Adrenal gland (tissue), 5 donors: ENCODE results near the gene KIF6.

Experiments
- CTCF ChIP-seq, 6 experiments: fragments of 450-650 bp in 4 of 6; fragments of 200-600 bp in 2 of 6; sonication (generic) in 1 of 6; IDR thresholded peaks; 1 replicate in 5 of 6; 2 replicates in 1 of 6; pipeline versions ENCODE4 v1.5.1 to v1.8.0; 2016 to 2021; ENCODE audit warnings: antibody characterized with exemption in 6 of 6, mild to moderate bottlenecking in 2 of 6, moderate library complexity in 1 of 6
- POLR2A ChIP-seq, 2 donors: fragments of 450-650 bp; IDR thresholded peaks; one replicate each; pipeline ENCODE4 v1.6.1; 2017; ENCODE audit warnings: antibody characterized with exemption in 2 of 2, mild to moderate bottlenecking in 2 of 2, moderate library complexity in 1 of 2
- donor health status: DM: no; HTN: no; CAD: no.

GRCh38 chr6:39560915-39561314 lies 164.3 kb downstream of the KIF6 start:
- no peak for TF ChIP-seq CTCF (IDR thresholded peaks at IDR 0.05)
- TF ChIP-seq POLR2A (IDR thresholded peaks at IDR 0.05): no peak
